ENCODE results near the gene HS6ST1.

HS6ST1 gene

GRCh38 chr2:128306081-128306930, 12.4 kb downstream of the HS6ST1 start (continued):
- TF ChIP-seq ZNF645 (tag by site-specific recombination; IDR thresholded peaks at IDR 0.05) (no peak), ZNF202 (tag by site-specific recombination; IDR thresholded peaks at IDR 0.05; ENCODE audit: borderline replicate concordance) (no peak), ZNF266 (tag by site-specific recombination; IDR thresholded peaks at IDR 0.05; ENCODE audit: low read depth) (peak; percentile 99), ZNF776 (tag by site-specific recombination; IDR thresholded peaks at IDR 0.05; ENCODE audit: borderline replicate concordance) (no peak), ZNF629 (tag by site-specific recombination; IDR thresholded peaks at IDR 0.05) (peak; percentile 86), OVOL3 (tag by site-specific recombination; IDR thresholded peaks at IDR 0.05) (no peak), SALL2 (tag by site-specific recombination; IDR thresholded peaks at IDR 0.05; ENCODE audit: borderline replicate concordance) (no peak), ZNF843 (tag by site-specific recombination; IDR thresholded peaks at IDR 0.05) (0 out of 2 replicates have a peak, but pooled peaks have one; percentile 40), TCF7L2 (IDR thresholded peaks at IDR 0.05; ENCODE audit: borderline replicate concordance, low read depth, low read length) (no peak), ZFP3 (tag by site-specific recombination; IDR thresholded peaks at IDR 0.05; ENCODE audit: low read depth) (no peak), SP2 (tag by site-specific recombination; IDR thresholded peaks at IDR 0.05) (no peak), OSR2 (tag by site-specific recombination; IDR thresholded peaks at IDR 0.05) (peak; percentile 78), ZNF211 (tag by site-specific recombination; IDR thresholded peaks at IDR 0.05; ENCODE audit: low read depth) (no peak), IKZF3 (tag by site-specific recombination; IDR thresholded peaks at IDR 0.05) (peak; percentile 58), ZNF785 (tag by site-specific recombination; IDR thresholded peaks at IDR 0.05) (no peak), PRDM10 (tag by site-specific recombination; IDR thresholded peaks at IDR 0.05) (peak; percentile 80), ZNF449 (tag by site-specific recombination; IDR thresholded peaks at IDR 0.05) (no peak), ZFP69B (tag by site-specific recombination; IDR thresholded peaks at IDR 0.05) (no peak), PBX3 (CRISPR knock-in tag; IDR thresholded peaks at IDR 0.05) (no peak), ZBTB7A (tag by site-specific recombination; IDR thresholded peaks at IDR 0.05; ENCODE audit: low read depth) (no peak), ZBTB1 (tag by site-specific recombination; IDR thresholded peaks at IDR 0.05) (no peak), ZNF514 (tag by site-specific recombination; IDR thresholded peaks at IDR 0.05) (no peak), KLF10 (tag by site-specific recombination; IDR thresholded peaks at IDR 0.05) (peak; percentile 26; the same call in 1 of the 2 replicates), ZSCAN23 (tag by site-specific recombination; IDR thresholded peaks at IDR 0.05) (no peak), ZNF585B (tag by site-specific recombination; IDR thresholded peaks at IDR 0.05) (0 out of 2 replicates have a peak, but pooled peaks have one; percentile 15), GLI4 (tag by site-specific recombination; IDR thresholded peaks at IDR 0.05) (no peak), CTCF (tag by site-specific recombination; IDR thresholded peaks at IDR 0.05) (peak; percentile 37), ZNF10 (tag by site-specific recombination; IDR thresholded peaks at IDR 0.05) (no peak), ZBTB20 (tag by site-specific recombination; IDR thresholded peaks at IDR 0.05) (0 out of 2 replicates have a peak, but pooled peaks have one; percentile 27)
